GM12801 (cell line): Measurements from ENCODE around the gene SUGT1.

Source experiments
- CTCF ChIP-seq: IDR thresholded peaks from one replicate; pipeline ENCODE4 v1.5.1; 2011; ENCODE audit warnings: control low read depth; ENCODE audit not compliant: insufficient read length; ENCODE audit errors: extremely low read depth

Gene SUGT1

DNA sequence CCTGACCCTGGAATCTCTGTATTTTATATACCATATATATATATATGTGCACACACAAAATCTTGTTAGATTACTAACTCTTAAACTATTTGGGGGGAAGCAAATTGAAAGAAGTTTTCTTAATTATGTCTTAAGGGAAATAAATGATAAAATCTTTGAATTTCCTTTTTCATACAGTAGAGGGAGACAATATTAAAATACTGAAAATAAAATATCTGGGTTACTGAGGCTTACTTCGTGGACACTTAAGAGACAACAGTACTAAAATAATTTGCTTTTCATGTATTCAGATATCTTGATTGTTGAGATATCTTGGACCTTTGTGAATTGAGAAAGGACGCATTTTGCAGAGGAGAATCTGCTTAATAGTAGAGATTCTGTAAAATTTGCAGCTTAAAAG, 17.0 kb downstream of the SUGT1 start:
- no peak for TF ChIP-seq CTCF

DNA sequence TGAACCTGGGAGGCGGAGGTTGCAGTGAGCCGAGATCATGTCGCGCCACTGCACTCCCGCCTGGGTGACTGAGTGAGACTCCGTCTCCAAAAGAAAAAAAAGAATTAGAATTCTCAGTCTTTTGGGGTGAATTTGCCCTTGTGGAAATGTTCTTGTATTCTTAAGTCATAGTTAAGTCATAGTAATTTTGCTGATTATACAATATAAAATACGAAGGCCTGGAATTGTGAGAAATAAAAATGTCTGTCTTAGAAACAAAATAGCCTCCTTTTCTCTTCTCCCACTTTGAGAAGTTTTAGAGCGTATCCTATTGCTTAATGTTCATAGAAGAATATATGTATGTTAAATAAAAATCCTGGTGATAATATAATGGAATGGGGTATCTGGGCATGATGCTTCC, 18.1 kb downstream of the SUGT1 start:
- no peak for TF ChIP-seq CTCF

- no peak for TF ChIP-seq CTCF
Measured at GRCh38 chr13:52673465-52673864, 20.8 kb downstream of the SUGT1 start.

GRCh38 chr13:52677823-52678222, 25.2 kb downstream of the SUGT1 start:
- no peak for TF ChIP-seq CTCF

- TF ChIP-seq CTCF = no peak
Measured at GRCh38 chr13:52686376-52686775, 33.7 kb downstream of the SUGT1 start.

GRCh38 chr13:52695856-52696255, 43.2 kb downstream of the SUGT1 start:
- TF ChIP-seq CTCF = no peak

GRCh38 chr13:52696566-52696965, 43.9 kb downstream of the SUGT1 start:
- TF ChIP-seq CTCF = no peak
